CD1c-positive myeloid dendritic cell (primary cell): ENCODE measurements around the gene NUBP2.
"Not testable (repeated sequence)": the region's sequence is repeated elsewhere in the genome, so short reads cannot be mapped to it uniquely, and the experiment has no call there.

Experiments used
- DNase-seq: peaks from one replicate; pipeline ENCODE4 v3.0.0-alpha.2; 2016; ENCODE audit errors: extremely low spot score

The NUBP2 gene

DNA sequence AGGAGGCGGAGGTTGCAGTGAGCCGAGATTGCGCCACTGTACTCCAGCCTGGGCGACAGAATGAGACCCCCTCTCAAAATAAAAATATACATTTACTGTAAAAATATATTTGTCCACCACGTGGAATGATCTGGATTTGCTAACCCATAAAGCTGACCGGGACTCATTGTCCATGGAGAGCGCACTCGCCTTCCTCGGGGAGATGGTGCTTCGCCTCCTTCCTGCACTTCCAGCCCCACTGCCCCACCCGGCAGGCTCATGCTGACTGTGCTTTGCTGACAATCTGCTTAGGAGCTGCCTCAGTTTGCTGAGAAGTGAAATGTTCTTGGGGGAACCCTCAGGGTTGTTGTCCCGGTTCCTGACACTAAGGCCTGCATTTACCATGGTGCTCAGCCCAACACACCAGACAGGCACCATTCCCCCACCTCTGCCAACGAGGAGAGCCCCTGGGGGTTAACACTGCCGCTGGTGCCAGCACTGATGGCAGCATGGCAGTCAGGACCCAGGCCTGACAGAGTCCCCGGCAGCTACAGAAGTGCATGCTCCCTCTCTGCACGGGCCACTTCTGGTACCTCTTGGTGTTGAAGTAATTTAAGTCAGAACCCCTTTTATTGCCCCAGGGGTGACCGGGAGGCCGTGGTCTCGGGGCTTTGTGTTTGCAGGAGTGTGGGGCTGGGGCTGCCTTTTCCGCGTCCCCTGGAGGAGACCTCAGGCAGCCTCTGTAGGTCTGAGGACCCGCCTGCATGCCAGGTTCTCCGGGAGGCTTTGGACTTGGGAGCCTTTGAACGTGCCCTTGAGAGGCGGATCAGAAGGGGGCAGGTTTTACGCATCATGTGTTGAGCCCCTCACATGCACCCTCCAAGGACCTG lies 2.5 kb downstream of the NUBP2 start:
- DNase-seq = no peak

DNA sequence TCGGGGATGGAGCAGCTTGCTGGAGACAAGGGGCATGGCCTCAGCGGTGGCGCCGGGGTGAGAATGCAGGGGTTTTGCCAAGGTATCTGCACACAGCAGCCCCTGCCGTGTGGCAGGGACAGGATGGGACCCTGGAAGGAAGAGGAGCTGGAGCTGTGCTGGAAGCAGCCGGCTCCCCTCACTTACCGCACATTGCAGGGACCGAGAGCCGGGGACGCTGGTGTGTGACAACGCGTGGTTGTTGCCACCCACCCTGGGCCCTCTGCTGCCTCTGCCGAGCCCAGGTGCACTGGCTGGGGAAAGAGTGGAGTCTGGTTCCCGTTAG lies 3.0 kb downstream of the NUBP2 start:
- no peak for DNase-seq

GRCh38 chr16:1786242-1787055 lies 3.7 kb downstream of the NUBP2 start:
- no peak for DNase-seq

DNA sequence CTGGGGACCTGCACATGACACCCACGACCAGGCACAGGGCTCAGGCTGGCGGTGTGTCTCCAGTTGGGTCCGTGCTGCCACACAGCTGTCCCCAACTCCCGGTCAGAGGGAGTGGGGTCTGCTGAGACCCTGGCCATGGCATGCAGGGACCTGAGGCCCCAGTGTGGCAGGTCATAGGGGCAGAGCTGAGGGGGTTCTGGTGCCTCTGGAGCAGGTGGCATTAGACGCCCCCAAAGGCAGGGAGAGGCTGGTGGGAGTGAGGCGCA lies 4.2 kb downstream of the NUBP2 start:
- DNase-seq = no peak

GRCh38 chr16:1787322-1788094 lies 4.7 kb downstream of the NUBP2 start:
- DNase-seq = no peak

DNA sequence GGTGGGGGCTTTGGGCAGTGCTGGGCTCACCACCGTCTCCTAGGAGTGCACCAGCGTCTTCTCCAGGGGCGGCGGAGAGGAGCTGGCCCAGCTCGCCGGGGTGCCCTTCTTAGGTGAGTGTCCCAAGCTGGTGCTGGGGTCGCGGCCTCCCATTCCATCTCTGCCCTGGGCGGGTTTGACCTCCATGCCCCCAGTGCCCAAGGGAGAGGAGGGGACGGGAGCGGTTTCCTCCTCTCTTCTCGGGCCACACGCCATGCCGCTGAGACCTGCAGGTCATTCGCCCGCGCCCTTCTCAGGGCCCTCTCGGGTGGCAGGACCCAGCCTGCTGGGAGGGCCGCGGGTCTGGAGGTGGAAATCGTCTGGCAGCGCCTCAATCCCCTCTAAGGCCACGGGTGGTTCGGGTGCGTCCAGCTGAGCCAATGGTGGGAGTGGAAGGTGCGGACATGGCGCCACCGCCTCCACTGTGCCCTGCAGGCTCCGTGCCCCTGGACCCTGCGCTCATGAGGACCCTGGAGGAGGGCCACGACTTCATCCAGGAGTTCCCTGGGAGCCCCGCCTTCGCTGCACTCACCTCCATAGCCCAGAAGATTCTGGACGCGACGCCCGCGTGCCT lies 5.4 kb downstream of the NUBP2 start:
- DNase-seq = no peak

GRCh38 chr16:1788708-1789100 lies 5.9 kb downstream of the NUBP2 start:
- no peak for DNase-seq

- no peak for DNase-seq
Observed at GRCh38 chr16:1789643-1790045, 6.9 kb downstream of the NUBP2 start.

DNA sequence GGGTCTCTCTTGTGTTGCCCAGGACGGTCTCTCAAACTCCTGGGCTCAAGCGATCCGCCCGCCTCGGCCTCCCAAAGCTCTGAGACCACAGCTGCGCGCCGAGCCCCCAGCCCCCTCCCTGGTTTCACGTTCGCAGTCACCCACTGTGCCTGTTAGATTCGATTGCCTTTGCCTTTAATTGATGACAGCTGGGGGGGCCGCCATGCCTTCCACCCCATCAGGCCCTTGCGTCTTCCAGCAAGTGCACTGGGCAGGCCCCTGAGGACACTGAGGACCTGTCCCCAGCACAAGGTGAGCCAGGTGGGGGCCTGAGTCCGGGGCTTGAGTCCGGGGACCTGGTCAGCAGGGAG lies 7.5 kb downstream of the NUBP2 start:
- DNase-seq = no peak

DNA sequence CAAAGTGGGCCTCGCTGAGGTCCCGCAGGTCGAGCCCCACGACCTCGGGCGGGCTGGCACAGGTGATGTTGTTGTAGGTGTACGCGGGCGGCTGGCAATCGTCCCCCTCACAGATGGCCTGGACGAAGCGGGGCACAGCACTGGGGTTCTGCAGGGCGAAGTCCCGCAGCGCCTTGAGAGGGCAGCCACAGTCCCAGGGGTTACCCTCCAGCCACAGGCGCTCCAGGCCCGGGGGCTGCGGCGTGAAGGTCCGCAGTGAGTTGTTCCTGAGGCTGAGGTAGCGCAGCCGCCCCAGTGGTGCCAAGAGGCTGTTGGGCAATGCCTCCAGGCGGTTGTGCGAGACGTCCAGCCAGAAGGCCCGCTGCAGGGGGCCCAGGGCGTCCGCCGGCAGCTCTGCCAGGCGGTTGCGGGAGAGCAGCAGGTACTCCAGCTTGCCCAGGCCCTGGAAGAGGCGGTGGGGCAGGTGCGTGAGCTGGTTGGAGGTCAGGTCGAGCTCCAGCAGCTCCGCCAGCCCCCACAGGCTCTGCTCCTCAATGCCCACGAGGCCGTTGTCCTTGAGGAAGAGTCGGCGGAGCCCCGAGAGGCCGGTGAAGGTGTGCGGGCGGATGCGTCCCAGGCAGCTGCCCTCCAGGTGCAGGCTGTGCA lies 8.0 kb downstream of the NUBP2 start:
- DNase-seq = no peak

GRCh38 chr16:1791256-1791942 lies 8.6 kb downstream of the NUBP2 start:
- DNase-seq = no peak

DNA sequence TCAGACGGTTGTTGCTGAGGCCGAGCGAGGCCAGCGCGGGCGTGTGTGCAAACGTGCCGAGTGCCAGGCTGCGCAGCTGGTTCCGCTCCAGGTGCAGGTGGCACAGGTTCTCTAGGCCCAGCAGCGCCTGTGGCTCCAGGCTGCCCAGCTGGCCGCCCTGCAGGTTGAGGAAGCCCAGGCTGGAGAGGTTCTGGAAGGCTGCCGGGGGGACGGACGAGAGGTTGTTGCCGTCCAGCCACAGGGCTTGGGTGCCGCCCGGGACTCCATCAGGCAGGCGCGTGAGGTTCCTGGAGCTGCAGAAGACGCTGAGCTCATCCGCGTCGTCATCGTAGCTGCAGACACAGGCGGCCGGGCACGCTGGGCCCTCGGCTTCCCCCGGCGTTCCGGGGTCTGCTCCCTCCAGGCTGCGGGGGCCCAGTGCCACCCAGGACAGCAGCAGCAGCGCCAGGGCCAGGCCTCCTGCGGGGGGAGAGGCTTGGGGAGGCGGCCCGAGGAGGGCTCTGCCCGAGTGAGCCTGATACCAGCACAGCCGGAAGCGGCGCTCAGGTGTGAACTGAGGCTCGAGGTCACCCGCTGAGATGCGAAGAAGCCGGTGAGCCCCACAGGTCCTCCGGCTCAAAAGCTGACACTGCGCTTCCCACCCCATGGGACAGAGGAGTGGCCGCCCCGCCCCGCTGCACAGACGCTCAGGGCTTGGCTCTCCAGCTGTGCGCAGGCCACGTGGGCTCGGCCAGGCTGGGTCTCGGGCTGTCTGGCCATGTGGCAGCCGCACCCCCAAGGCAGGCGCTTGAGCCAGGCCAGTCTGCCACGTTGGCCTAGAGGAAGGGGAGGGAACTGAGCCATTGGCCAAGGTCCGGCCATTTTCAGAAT lies 9.4 kb downstream of the NUBP2 start:
- no peak for DNase-seq

- DNase-seq = no peak
Observed at GRCh38 chr16:1792836-1793577, 10.2 kb downstream of the NUBP2 start.

DNA sequence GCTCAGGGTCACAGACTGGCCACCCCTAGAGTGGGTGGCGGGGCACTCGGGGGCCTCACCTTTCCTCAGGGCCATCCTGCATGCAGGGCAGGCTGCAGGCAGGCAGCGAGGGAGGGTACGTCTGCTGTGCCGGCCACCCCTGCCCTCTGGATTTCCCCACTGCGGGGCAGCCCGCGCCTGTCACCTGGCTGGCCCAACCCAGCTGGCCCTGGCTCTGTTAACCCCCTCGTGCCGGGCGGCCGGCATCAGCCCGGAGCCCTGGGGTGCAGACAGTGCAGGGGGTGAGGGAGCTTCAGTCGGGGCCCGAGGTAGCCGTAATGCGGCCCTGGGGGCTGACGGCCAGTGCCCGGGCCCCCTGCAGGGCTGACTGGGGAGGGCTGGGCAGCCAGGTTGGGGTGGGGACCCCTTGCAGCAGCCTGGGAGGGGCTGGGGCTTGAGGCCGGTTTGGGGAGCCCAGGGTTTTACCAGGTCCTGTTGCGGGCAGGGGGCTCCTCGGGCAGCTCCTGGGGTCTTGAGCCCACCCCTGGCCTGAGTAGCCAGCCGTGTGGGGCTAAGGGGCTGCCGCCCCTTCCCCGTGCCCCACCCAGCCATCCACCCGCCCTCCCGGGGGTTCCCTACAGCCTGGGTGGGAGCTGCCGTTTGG lies 10.9 kb downstream of the NUBP2 start, which contains the start of gene IGFALS:
TSS of gene IGFALS (minus strand) at position 128 of the 643 bp plus-strand sequence. CDS start at position 75, 53 bp downstream.
- no peak for DNase-seq

- no peak for DNase-seq
Observed at GRCh38 chr16:1794221-1794871, 11.6 kb downstream of the NUBP2 start.

DNA sequence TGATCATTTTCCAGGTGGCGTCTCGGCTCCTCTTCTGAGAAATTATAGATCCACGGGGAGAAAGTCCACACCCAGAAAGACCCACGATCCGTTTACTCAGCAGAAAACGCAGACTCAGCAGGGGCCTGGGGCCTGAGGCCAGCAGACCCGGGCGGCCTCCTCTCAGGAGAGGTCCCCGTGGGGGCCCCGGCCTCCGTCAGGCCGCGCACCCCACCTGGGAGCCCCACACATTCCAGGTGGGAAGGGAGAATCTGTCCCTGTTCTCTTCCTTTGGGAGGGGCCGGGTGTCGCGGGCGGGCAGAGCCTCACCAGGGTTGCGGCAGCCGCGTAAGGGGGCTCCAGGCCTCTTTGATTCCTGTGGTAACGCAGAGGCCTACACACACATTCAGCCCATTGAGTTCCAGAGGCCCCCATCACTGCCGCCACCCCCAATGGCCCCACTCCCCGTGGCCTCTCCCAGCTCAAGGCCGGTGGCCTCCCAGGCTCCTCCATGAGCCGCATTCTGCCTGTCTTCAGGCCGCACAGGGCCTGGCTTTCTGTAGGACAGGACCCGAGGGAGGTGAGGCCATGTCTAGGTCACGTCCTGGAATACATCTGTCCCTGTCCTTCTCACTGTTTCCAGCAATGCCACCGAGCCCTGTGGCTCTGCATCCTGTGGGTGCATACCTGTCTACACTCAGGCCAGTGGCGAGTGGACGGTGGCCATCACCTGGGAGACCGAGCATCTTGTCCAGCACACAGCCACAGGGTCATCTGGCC lies 12.3 kb downstream of the NUBP2 start:
- DNase-seq = no peak

DNA sequence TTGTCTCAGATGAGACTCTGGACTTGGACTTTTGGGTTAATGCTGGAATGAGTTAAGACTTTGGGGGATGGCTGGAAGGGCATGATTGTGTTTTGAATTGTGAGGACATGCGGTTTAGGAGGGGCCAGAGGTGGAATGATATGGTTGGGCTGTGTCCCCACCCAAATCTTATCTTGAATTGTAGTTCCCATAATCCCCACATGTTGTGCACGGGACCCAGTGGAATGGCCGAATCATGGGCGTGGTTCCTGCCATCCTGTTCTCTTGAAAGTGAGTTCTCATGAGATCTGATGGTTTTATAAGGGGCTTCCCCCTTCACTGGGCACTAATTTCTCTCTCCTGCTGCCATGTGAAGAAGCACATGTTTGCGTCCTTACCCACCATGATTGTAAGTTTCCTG lies 16.5 kb downstream of the NUBP2 start:
- DNase-seq = not testable (repeated sequence)

DNA sequence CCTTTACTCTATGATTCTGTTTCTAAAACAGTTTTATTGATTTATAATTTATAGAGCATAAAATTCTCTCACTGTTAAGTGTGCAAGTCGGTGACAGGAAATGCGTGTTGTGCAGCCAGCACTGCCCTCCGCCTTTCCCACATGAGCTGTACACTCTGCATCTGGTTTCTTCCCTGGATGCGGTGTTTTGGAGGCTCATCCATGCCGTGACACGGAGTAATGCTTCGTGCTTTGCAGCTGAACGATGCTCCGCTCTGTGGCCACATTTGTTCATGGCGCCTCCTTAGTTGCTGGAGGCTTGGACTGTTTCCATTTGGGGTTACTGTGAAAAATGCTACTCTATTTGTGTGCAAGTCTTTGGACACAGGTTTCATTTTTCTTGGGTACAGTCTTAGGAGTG lies 17.9 kb downstream of the NUBP2 start:
- no peak for DNase-seq
